Measurements from ENCODE around the gene MIER2.

The MIER2 gene

DNA sequence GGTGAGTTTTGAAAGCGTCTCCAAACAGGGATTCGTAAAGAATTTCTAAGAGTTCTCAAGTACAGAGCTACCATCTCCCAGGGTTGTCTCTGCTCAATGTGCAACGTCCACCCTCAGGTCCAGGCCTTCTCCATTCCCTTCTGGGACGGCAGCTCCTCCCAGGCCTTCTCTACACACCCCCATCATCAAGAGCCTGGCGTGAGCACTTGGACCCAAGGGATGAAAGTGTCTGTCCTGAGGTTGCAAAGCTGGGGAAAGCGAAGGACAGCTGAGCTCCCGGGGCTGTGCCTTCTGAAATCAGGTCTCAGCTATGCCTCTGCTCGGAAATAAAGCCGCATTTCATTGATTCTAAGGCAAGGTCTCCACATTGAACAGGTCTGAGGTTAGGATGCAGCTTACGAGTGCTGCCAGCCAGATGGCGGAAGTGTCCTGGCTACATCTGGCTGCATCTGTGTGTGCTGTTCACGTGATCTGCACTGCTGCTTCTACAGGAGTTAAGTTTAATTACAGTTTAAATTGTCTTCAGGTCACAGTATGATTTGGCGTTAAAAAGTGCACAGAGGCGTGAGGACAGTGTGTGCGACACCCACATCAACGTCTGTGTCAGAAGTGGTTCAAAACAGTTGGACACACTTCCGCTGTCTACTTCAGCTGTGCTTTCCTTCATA is 27.0 kb upstream of the MIER2 start:
- TF ChIP-seq, protein P1, sequence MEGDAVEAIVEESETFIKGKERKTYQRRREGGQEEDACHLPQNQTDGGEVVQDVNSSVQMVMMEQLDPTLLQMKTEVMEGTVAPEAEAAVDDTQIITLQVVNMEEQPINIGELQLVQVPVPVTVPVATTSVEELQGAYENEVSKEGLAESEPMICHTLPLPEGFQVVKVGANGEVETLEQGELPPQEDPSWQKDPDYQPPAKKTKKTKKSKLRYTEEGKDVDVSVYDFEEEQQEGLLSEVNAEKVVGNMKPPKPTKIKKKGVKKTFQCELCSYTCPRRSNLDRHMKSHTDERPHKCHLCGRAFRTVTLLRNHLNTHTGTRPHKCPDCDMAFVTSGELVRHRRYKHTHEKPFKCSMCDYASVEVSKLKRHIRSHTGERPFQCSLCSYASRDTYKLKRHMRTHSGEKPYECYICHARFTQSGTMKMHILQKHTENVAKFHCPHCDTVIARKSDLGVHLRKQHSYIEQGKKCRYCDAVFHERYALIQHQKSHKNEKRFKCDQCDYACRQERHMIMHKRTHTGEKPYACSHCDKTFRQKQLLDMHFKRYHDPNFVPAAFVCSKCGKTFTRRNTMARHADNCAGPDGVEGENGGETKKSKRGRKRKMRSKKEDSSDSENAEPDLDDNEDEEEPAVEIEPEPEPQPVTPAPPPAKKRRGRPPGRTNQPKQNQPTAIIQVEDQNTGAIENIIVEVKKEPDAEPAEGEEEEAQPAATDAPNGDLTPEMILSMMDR (IDR thresholded peaks at IDR 0.05; ENCODE audit: insufficient read depth, low read depth, low read length, missing control alignments) = no peak
- H3K4me3 ChIP-seq (ENCODE audit: low read depth, low read length) = no peak overlapping the region
- no peak for DNase-seq (ENCODE audit: low read depth)

DNA sequence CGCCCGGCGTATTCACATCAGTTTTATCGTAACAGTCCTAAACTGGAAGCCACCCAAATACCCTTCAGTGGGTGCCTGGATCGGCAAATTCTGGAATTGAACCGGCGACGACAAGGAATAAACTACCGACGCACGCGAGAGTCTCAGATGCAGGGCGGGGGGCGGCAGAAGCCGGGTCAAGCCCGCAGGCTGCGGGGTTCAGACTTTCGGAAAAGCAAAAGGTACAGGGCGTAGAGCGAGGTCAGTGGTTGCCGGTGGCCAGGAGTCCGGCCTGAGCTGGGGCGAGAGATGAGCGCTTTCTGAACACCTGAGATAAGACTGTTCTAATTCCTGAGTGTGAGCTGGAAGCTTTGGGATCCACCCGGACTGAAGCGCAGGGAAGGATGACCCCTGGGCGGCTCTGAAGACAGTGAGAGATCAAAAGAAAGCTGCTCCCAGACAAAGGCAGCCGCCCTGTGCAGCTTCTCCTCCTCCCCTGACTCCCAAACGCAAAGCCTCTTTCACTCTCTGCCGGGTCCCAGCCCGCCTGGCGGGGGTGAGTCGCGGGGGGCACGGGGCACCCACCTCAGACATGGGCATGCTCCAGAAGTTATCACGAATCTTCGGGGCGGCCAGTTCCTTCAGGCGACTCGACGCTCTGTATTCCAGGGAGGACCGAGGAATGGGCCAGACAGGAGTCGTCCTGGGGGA is 26.2 kb upstream of the MIER2 start:
- no peak overlapping the region for H3K4me3 ChIP-seq (ENCODE audit: low read depth, low read length)
- no peak for DNase-seq (ENCODE audit: low read depth)
- TF ChIP-seq, protein P1 (IDR thresholded peaks at IDR 0.05; ENCODE audit: insufficient read depth, low read depth, low read length, missing control alignments) = no peak

DNA sequence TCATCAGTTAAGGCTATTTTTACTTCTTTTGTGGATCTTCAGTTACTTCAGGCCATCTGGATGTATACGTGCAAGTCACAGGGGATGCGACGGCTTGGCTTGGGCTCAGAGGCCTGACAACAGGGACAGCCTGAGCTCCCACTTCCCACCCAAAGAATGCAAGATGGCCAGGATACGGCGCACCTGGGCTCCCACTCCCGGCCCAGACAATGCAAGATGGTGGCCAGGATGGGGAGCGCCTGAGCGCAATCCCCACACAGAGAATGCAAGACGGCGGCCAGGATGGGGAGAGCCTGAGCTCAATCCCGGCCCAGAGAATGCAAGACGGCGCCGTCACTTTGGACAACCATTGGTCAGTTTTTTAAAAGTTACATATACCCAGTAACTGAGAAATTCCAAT is 25.3 kb upstream of the MIER2 start:
- DNase-seq (ENCODE audit: low read depth) = no peak
- no peak overlapping the region for H3K4me3 ChIP-seq (ENCODE audit: low read depth, low read length)
- TF ChIP-seq, protein P1 (IDR thresholded peaks at IDR 0.05; ENCODE audit: insufficient read depth, low read depth, low read length, missing control alignments) = no peak

DNA sequence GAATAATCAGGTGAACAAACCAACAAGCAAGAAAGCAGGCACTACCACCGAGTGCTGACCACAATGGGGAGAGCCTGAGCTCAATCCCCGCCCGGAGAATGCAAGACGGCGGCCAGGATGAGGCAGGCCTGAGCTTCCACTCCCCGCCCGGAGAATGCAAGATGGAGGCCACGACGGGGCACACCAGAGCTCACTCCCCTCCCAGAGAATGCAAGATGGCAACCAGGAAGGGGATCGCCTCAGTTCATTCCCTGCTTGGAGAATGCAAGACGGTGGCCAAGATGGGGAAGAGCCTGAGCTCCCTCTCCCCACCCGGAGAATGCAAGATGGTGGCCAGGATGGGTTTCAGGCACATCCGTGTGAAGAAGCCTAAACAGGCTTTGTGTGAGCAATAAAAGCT is 24.7 kb upstream of the MIER2 start:
- H3K4me3 ChIP-seq (ENCODE audit: low read depth, low read length) = no peak overlapping the region
- TF ChIP-seq, protein P1 (IDR thresholded peaks at IDR 0.05; ENCODE audit: insufficient read depth, low read depth, low read length, missing control alignments) = no peak
- DNase-seq (ENCODE audit: low read depth) = no peak

DNA sequence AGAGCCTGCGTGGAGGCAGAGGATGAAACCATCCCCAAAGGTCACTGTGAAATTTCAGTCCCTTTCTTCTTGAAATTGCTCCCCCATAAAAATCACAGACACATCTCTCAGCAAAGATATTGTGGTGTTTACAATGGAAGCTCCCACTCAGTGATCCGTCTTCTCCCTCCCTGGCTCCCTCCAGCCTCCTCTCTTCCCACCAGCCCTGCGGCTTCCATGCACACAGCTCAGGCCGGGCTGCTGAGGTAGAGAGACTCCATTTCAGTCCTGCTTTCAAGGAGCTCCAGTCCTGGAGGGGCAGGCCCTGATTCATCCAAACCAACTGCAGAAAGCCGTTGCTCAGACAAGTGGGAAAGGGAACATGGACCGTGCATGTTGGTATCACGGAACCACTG is 24.0 kb upstream of the MIER2 start:
- no peak for DNase-seq (ENCODE audit: low read depth)
- TF ChIP-seq, protein P1 (IDR thresholded peaks at IDR 0.05; ENCODE audit: insufficient read depth, low read depth, low read length, missing control alignments) = no peak
- H3K4me3 ChIP-seq (ENCODE audit: low read depth, low read length) = no peak overlapping the region

DNA sequence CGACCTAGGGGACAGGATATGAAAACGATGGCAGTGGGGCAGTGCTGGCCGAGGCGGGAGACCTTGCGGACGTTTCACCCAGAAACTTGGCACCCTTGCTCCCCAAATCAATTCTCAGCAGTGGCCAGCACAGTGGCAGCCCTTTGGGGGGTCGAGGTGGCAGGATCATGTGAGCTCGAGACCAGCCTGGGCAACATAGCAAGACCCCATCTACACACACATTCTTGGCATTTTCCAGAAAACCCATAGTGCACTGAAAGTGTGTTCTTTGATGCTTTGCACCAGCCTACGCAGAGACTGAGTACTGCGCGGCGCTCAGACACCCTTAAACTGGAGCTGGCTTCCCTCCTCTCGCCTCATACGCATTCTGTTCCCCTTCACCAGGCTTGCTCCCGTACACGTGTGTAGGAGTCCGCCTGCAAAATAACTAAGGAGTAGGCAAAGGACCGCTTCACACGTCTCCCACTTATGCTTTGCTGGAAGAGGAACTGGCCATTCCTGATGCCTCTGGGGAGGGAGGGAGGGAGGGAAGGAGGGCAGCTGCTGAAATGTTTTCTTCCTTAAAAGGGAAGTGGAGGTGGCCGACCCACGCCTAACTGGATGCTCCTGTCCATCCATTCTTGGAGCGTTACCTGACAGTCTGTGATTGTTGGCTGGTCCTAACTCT is 23.5 kb upstream of the MIER2 start:
- no peak overlapping the region for H3K4me3 ChIP-seq (ENCODE audit: low read depth, low read length)
- DNase-seq (ENCODE audit: low read depth) = no peak
- TF ChIP-seq, protein P1 (IDR thresholded peaks at IDR 0.05; ENCODE audit: insufficient read depth, low read depth, low read length, missing control alignments) = no peak
